GM21526 (cell line): ENCODE results near the gene OR8D4.
"Not testable (repeated sequence)": the region's sequence is repeated elsewhere in the genome, so short reads cannot be mapped to it uniquely, and the experiment has no call there.

Experiments used
- ATAC-seq: cut with Tn5 transposase; IDR thresholded peaks from one replicate; pipeline ENCODE4 v1.9.1; 2021; ENCODE audit warnings: moderate library complexity; ENCODE audit not compliant: unreplicated experiment, low FRiP score

Gene OR8D4

GRCh38 chr11:123901867-123902266 lies at the start of gene OR8D4:
Gene OR8D4, plus strand, starts transcription at chr11:123902167. Its CDS starts 4,265 bp downstream, at chr11:123906432.
- ATAC-seq = no peak

GRCh38 chr11:123852321-123852720 lies 49.6 kb upstream of the OR8D4 start:
- ATAC-seq = no peak

- ATAC-seq = no peak
Observed at GRCh38 chr11:123853038-123853437, 48.9 kb upstream of the OR8D4 start.

GRCh38 chr11:123856444-123856843 lies 45.5 kb upstream of the OR8D4 start:
- no peak for ATAC-seq

GRCh38 chr11:123859731-123860130 lies 42.2 kb upstream of the OR8D4 start:
- no peak for ATAC-seq

- ATAC-seq = not testable (repeated sequence)
Observed at GRCh38 chr11:123865293-123865692, 36.7 kb upstream of the OR8D4 start.

GRCh38 chr11:123867795-123868194 lies 34.2 kb upstream of the OR8D4 start:
- not testable (repeated sequence) for ATAC-seq

- no peak for ATAC-seq
Observed at GRCh38 chr11:123880912-123881311, 21.1 kb upstream of the OR8D4 start.

- ATAC-seq = no peak
Observed at GRCh38 chr11:123885570-123885969, 16.4 kb upstream of the OR8D4 start, which contains the start of gene TMEM225. Gene TMEM225, minus strand, starts transcription at chr11:123885670. Its CDS starts 245 bp downstream, at chr11:123885425.

- no peak for ATAC-seq
Observed at GRCh38 chr11:123892031-123892430, 9.9 kb upstream of the OR8D4 start.

GRCh38 chr11:123899792-123900191 lies 2.2 kb upstream of the OR8D4 start:
- ATAC-seq = no peak

GRCh38 chr11:123903932-123904331 lies 2.0 kb downstream of the OR8D4 start:
- ATAC-seq = peak; percentile 95

- ATAC-seq = no peak
Observed at GRCh38 chr11:123904932-123905331, 3.0 kb downstream of the OR8D4 start.

- ATAC-seq = no peak
Observed at GRCh38 chr11:123905826-123906225, 3.9 kb downstream of the OR8D4 start.

GRCh38 chr11:123920943-123921342 lies 19.0 kb downstream of the OR8D4 start:
- ATAC-seq = no peak

- ATAC-seq = no peak
Observed at GRCh38 chr11:123924027-123924426, 22.1 kb downstream of the OR8D4 start.

- no peak for ATAC-seq
Observed at GRCh38 chr11:123939317-123939716, 37.4 kb downstream of the OR8D4 start, which contains the start of gene OR4D5. Gene OR4D5, plus strand, starts transcription at chr11:123939617. Its CDS starts 0 bp downstream, at chr11:123939617.

- ATAC-seq = no peak
Observed at GRCh38 chr11:123942413-123942812, 40.4 kb downstream of the OR8D4 start.

- ATAC-seq = no peak
Observed at GRCh38 chr11:123943738-123944137, 41.8 kb downstream of the OR8D4 start, which contains the start of gene OR6T1. Gene OR6T1, minus strand, starts transcription at chr11:123943838. Its CDS starts 0 bp downstream, at chr11:123943838.

- ATAC-seq = no peak
Observed at GRCh38 chr11:123945132-123945531, 43.2 kb downstream of the OR8D4 start.

- ATAC-seq = no peak
Observed at GRCh38 chr11:123956752-123957151, 54.8 kb downstream of the OR8D4 start.
